Smooth muscle cell (in vitro differentiated cells): Measurements from ENCODE around the gene SRRM2. TPM values are rescaled to one million over a fixed set of nuclear protein-coding genes. Genes with fewer than 3 reads are reported as not detected.

Source experiments
- DNase-seq: peaks from one replicate; lab custom pipeline; 2025; ENCODE audit not compliant: unreplicated experiment; lab: John Stamatoyannopoulos, UW
- H2AFZ ChIP-seq: fragments of 200-600 bp; sonication (generic); 2 replicates; pipeline ENCODE4 v1.6.0; 2016; ENCODE audit warnings: antibody characterized with exemption, low read depth, mild to moderate bottlenecking
- H3F3A ChIP-seq: fragments of 200-600 bp; sonication (generic); 2 replicates; pipeline ENCODE4 v1.6.0; 2017; ENCODE audit warnings: antibody characterized with exemption, low read depth
- H3K27ac ChIP-seq: fragments of 200-600 bp; sonication (generic); 2 replicates; pipeline ENCODE4 v1.5.1; 2016; ENCODE audit warnings: low read depth, mild to moderate bottlenecking
- H3K27me3 ChIP-seq: fragments of 200-600 bp; sonication (generic); 2 replicates; pipeline ENCODE4 v1.6.1; 2016; ENCODE audit warnings: low read depth, mild to moderate bottlenecking
- H3K36me3 ChIP-seq: fragments of 200-600 bp; sonication (generic); 2 replicates; pipeline ENCODE4 v1.5.1; 2016; ENCODE audit warnings: low read depth
- H3K4me1 ChIP-seq: fragments of 200-600 bp; sonication (generic); 2 replicates; pipeline ENCODE4 v1.5.1; 2016; ENCODE audit warnings: low read depth
- H3K4me2 ChIP-seq: fragments of 200-600 bp; sonication (generic); 2 replicates; pipeline ENCODE4 v1.6.0; 2016; ENCODE audit warnings: mild to moderate bottlenecking
- H3K4me3 ChIP-seq: fragments of 200-600 bp; sonication (generic); 2 replicates; pipeline ENCODE4 v1.5.1; 2016; ENCODE audit warnings: mild to moderate bottlenecking
- H3K79me2 ChIP-seq: fragments of 200-600 bp; sonication (generic); 2 replicates; pipeline ENCODE4 v1.6.0; 2016; ENCODE audit warnings: low read depth, mild to moderate bottlenecking
- H3K9ac ChIP-seq: fragments of 200-600 bp; sonication (generic); 2 replicates; pipeline ENCODE4 v1.6.0; 2016; ENCODE audit warnings: low read depth
- H3K9me3 ChIP-seq: fragments of 200-600 bp; sonication (generic); replicated peaks from 2 replicates; pipeline ENCODE4 v1.5.1; 2016; ENCODE audit warnings: low read depth
- H4K20me1 ChIP-seq: fragments of 200-600 bp; sonication (generic); 2 replicates; pipeline ENCODE4 v1.6.0; 2016; ENCODE audit warnings: low read depth
- WGBS: methylation state at CpG from one replicate; pipeline ENCODE4 v1.1.7; 2016; ENCODE audit warnings: low lambda C conversion rate; 5-methylcytosine and 5-hydroxymethylcytosine counted together
- polyA plus RNA-seq: library from polyadenylated mRNA; unstranded; fragments of >200 nt; fragmentation: Nextera tagmentation; extraction: Ambion mirVana; gene quantifications from 2 replicates; pipeline ENCODE4 v1.2.1, GENCODE V29; 2016
- total RNA-seq: library from RNA; depleted of rRNA; stranded (reverse); fragments of >200 nt; gene quantifications from 2 replicates; pipeline ENCODE4 v1.2.3, GENCODE V29; 2014
- TF ChIP-seq, protein P1 (sequence below): fragments of 200-600 bp; sonication (generic); IDR thresholded peaks from 2 replicates; pipeline ENCODE4 v1.5.1; 2017; ENCODE audit warnings: borderline replicate concordance, mild to moderate bottlenecking, antibody characterized with exemption; ENCODE audit not compliant: insufficient read depth, poor library complexity, severe bottlenecking

Gene SRRM2
- total and polyA plus RNA-seq, 2 experiments from 2014 or later: 125 to 280 TPM

DNA sequence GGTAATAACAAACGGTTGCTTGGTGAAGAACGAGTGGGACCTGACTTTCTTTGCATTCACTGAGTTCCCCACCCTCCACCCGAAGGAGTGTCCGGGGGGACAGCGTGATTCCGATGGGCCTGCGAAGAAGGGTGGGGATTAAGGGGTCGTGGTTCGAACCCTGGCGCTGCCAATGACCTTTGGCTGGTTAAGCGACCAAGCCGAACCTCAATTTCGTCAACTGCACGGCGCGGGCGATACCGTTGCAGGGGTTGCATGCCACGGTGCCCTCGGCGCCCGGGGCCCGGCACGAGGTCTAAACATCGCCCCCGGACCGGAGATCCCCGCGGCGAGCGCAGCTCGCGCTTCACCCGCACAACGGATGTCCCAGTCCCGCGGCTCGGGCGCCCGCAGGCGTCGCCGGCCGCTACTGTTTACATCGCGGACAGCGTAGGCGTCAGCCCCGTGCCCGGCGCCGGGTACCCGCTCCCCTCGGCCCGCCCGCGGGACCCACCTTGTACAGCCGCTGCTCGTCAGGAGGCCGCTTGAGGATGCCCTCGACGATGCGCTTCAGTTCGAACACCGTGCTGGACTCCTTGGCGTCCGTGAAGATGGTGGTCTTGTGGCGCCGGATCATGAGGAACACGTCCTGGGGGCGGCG is 24.2 kb downstream of the SRRM2 start:
- Histone ChIP-seq H3K79me2 (peaks cover 44% of the 10 kb centered on the region), H2AFZ (no peak overlapping the region), H3K9me3 (no peaks in the 10 kb centered on the region), H3K4me3 (peak overlapping the region; percentile 100), H4K20me1 (peaks cover 35% of the 10 kb centered on the region), H3K27me3 (no peaks in the 10 kb centered on the region), H3F3A (peaks cover 20% of the 10 kb centered on the region), H3K4me2 (peak overlapping the region; percentile 98), H3K27ac (peak overlapping the region; percentile 63), H3K9ac (peak overlapping the region; percentile 89), H3K4me1 (peaks cover 15% of the 10 kb centered on the region), H3K36me3 (no peaks in the 10 kb centered on the region)
- under 1% methylated on average over 65 of the region's 72 CpGs for WGBS
- peak; percentile 56 for DNase-seq
- TF ChIP-seq, protein P1, sequence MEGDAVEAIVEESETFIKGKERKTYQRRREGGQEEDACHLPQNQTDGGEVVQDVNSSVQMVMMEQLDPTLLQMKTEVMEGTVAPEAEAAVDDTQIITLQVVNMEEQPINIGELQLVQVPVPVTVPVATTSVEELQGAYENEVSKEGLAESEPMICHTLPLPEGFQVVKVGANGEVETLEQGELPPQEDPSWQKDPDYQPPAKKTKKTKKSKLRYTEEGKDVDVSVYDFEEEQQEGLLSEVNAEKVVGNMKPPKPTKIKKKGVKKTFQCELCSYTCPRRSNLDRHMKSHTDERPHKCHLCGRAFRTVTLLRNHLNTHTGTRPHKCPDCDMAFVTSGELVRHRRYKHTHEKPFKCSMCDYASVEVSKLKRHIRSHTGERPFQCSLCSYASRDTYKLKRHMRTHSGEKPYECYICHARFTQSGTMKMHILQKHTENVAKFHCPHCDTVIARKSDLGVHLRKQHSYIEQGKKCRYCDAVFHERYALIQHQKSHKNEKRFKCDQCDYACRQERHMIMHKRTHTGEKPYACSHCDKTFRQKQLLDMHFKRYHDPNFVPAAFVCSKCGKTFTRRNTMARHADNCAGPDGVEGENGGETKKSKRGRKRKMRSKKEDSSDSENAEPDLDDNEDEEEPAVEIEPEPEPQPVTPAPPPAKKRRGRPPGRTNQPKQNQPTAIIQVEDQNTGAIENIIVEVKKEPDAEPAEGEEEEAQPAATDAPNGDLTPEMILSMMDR: no peak

- H3K9ac ChIP-seq: peak within 1 kb of the TSS; percentile 100
- peak within 1 kb of the TSS; percentile 100 for H3K4me3 ChIP-seq
- TF ChIP-seq, protein P1: no peak
- WGBS: under 1% methylated on average over 35 of the region's 70 CpGs
- no peaks in the 10 kb centered on the region for H3K36me3 ChIP-seq
- H3K4me1 ChIP-seq: peaks cover 15% of the 10 kb centered on the region
- H4K20me1 ChIP-seq: peaks cover 28% of the 10 kb centered on the region
- H3K27ac ChIP-seq: peak within 1 kb of the TSS; percentile 100
- H3K9me3 ChIP-seq: no peaks in the 10 kb centered on the region
- peak; percentile 62 for DNase-seq
- H3K27me3 ChIP-seq: no peaks in the 10 kb centered on the region
- H3K4me2 ChIP-seq: peak within 1 kb of the TSS; percentile 98
- peaks cover 44% of the 10 kb centered on the region for H3K79me2 ChIP-seq
- peaks cover 15% of the 10 kb centered on the region for H3F3A ChIP-seq
- peak within 1 kb of the TSS; percentile 87 for H2AFZ ChIP-seq
Observed at GRCh38 chr16:2777231-2777902, 24.9 kb downstream of the SRRM2 start, which contains the start of gene ELOB. Gene ELOB (minus strand): TSS chr16:2777280. CDS start chr16:2777239, 41 bp downstream.

DNA sequence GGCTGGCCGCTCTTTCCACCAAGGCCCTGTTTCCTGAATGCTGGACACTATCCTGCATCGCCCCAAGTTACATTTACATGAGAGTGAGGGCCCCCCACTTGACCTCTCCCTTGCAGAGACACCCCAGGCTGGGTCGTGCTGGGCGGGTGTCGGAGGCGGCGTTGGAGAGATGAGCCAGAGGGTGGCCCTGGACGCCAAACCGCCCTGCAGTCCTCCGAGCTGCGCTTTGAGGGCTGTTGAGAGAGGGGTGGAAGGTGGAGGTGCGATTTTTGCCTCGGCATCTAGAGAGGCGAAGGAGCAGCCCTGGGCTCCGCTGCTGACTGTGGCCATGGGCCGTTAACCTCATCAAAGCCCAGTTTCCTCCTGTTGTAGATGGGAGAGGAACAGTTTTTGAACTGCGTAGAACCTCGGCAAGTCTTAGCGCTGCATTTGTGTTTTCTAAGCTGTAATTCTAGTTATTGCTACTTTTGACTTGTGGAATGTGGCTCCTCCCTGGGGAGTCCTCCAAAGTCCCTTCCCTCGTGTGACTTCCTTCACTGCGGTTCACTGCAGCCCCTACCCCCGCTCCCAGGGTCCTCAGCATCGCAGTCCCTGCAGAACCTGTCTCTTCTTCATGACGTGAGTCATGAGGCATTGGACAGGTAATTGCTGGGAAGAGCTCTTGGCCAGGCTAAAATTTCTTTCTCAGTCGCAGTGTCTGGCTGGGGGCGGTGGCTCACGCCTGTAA is 25.6 kb downstream of the SRRM2 start:
- Histone ChIP-seq H3K4me3 (peak overlapping the region; percentile 100), H3K79me2 (peaks cover 43% of the 10 kb centered on the region), H3K9me3 (no peaks in the 10 kb centered on the region), H3K4me1 (peaks cover 15% of the 10 kb centered on the region), H3K27ac (peak overlapping the region; percentile 100), H3K9ac (peak overlapping the region; percentile 100), H3K4me2 (peak overlapping the region; percentile 98), H3K27me3 (no peaks in the 10 kb centered on the region), H3K36me3 (no peaks in the 10 kb centered on the region), H2AFZ (peak overlapping the region; percentile 87), H3F3A (peaks cover 15% of the 10 kb centered on the region), H4K20me1 (peaks cover 23% of the 10 kb centered on the region)
- 16% methylated on average over 27 of the region's 27 CpGs for WGBS
- TF ChIP-seq, protein P1: no peak
- DNase-seq: peak; percentile 41
